HG02852 (cell line): ENCODE results near the gene KRTAP12-1.
"Not testable (repeated sequence)": the region's sequence is repeated elsewhere in the genome, so short reads cannot be mapped to it uniquely, and the experiment has no call there.

Experiments
- ATAC-seq: cut with Tn5 transposase; IDR thresholded peaks from one replicate; pipeline ENCODE4 v1.9.1; 2021; ENCODE audit warnings: mild to moderate bottlenecking, moderate library complexity; ENCODE audit not compliant: unreplicated experiment

The KRTAP12-1 gene

DNA sequence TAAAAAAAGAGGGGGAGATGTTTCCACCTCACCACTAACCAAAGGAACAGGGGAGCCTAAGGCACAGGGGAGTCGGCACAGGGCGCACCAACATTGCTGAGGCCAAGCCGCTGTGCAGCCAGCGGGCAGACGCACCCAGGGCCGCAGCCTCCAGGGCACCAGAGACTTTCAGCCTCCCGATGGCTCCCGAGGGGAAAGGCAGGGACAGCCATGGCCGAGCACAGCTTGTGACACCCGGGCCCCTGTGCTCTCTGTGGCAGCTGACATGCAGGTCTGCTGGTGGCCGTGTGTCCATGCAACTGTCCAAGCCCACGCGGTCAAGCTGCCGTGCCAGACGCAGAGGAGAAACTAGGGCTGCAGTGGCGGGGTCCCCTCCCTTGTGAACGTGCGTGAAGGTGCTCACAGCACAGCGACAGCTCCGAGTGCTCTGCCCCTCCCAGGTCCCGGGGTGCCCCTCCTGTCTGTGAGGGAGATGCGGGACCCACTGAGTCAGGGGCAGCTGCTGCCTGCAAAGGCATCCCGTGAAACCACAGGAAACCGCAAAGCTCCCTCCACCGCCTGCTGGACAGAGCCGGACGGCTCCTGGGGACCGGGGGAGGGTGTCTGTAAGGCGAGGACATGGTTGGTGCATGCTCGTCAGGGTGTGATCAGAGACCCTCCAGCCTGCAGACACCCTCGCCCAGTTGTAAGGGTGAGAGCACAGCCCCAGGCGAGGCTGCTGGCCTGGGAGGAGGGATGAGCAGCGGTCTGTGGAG, 33.2 kb downstream of the KRTAP12-1 start:
- no peak for ATAC-seq

DNA sequence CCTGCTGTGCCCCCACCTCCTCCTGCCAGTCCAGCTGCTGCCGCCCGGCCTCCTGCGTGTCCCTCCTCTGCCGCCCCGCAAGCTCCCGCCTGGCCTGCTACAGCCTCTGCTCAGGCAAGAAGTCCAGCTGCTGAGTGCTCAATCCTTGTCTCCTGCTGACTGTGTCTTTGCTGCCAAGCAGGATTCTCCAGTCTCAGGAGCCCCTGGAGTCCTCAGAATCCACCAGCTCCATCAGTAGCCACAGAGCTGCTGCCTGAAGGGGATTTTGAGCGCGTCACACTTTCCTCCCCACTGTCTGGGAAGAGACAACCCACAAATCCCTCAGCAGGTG, 34.8 kb downstream of the KRTAP12-1 start:
- ATAC-seq, result no peak

- not testable (repeated sequence) for ATAC-seq
These were observed 35.4 kb downstream of the KRTAP12-1 start, which contains the start of gene KRTAP10-11 for GRCh38 chr21:44646366-44647221. KRTAP10-11 (plus strand) TSS chr21:44646414; CDS start chr21:44646459, 45 bp downstream.

GRCh38 chr21:44644878-44645277, 37.1 kb downstream of the KRTAP12-1 start:
- no peak for ATAC-seq

DNA sequence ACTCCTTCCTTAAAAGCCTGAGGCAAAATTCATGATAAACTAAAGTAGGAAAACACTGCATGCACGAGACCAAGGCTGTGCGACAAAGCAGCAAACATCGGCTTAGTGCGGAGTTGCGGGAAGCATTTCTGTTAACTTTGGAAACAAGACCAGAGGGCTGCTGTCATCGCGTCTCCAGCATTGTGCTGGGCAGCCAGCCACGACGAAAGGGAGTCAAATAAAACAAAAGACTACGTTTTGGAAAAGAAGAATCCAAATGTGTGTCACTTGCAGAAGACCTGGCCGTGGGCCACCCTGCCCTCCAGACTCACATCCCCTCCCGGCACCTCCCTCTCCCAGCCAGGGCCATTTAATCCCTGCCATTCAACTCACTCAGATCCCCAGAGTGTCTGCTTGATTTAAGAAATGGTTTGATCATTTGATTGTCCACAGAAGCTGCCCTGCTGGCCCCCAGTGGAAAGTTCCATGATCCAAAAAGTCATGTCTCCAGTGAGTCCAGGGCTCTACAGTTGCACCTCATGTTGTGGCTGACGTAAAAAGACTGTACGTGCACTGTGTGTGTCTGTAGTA, 38.1 kb downstream of the KRTAP12-1 start:
- no peak for ATAC-seq

DNA sequence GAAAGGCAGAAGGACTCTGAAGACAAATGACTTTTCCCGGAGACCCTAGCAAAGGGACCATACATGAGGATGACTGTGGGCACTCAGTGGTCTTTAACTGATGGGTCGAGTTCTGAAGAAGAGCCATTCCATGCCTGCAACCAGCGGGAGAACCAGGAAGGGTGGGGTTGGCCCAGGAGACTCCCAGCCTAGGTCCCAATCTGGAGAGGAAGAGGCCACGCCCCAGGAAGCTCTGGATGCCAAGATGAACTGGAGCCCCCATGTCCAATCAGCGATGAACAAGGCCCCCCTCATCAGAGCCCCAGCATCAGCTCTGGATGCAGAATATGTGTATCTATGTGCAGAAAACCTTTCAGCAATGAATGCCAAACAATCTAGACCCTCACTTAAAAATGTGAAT, 41.2 kb downstream of the KRTAP12-1 start:
- ATAC-seq, result no peak

GRCh38 chr21:44639331-44639655, 42.7 kb downstream of the KRTAP12-1 start:
- ATAC-seq, result no peak

DNA sequence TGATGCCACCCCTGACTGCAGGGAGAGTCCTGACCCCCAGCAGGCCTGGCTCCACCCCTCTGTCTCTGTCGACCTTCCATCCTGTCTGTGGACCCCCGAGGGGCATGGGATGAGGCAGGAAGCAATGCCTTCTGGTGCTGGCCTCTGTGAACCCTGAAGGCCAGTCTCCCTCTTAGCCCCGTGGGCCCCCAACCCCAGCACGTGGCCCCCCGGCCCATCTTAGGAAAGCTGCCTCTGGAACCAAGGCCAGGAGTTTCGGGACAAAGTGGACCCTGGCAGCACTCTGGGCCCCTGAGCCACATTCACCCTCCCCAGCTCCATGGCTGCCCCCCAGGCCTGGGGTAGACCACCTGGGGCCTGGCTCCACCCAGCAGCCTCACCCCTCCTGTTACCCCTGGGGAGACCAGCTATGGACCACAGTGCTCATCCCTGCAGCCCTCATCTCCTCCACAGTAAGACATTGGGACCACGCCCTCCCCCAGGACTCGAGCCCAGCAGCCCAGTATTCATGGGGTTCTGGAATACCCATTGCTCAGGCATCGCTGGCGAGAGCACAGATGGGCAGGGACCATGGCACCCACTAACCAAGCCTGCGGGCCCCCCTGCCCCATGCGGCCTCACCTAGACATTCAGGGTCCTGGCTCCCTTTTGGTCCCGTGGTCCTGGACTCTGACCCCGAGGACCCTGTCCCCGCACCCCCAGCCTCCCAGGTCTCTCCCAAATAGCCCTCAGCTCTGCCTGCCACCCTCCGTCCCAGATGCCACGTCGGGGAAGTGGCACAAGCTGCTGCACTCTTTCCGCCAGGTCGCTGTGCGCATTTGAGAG, 43.2 kb downstream of the KRTAP12-1 start:
- not testable (repeated sequence) for ATAC-seq

DNA sequence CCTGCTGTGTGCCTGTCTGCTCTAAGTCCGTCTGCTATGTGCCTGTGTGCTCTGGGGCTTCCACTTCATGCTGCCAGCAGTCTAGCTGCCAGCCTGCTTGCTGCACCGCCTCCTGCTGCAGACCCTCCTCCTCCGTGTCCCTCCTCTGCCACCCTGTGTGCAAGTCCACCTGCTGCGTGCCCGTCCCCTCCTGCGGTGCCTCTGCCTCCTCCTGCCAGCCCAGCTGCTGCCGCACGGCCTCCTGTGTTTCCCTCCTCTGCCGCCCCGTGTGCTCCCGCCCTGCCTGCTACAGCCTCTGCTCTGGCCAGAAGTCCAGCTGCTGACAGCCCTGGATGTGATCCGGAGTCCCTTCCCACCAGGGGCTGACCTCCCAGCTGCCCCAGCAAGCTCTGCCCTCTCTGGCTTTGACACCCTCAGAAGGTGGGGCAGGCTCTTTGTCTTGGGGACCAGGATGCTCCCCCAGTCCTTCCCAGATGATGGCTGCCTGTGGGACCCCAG, 44.1 kb downstream of the KRTAP12-1 start:
- ATAC-seq, result not testable (repeated sequence)

- ATAC-seq, result no peak
These were observed 44.7 kb downstream of the KRTAP12-1 start, which contains the start of gene KRTAP10-10 for GRCh38 chr21:44637018-44637850. KRTAP10-10 (plus strand) TSS chr21:44637356; CDS start chr21:44637418, 62 bp downstream.

GRCh38 chr21:44636209-44637017, 45.5 kb downstream of the KRTAP12-1 start:
- ATAC-seq, result no peak

DNA sequence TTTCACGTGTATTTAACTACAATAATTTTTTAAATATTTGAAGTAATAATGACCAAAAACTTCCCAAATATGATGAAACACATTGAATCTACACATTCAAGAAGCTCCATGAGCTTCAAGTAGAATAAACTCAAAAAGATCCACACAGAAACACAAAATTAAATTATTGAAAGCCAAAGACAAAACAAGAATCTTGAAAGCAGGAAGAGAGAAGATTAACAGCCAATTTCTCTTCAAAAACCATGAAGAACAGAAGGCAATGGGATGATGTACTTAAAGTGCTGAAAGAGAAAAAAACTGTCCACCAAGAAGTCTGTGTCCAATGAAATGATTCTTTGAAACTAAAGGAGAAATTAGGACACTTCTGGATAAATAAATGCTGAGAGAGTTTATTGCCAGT, 49.9 kb downstream of the KRTAP12-1 start:
- no peak for ATAC-seq
